ENCODE results near the gene LYSMD1. TPM values are rescaled to one million over a fixed set of nuclear protein-coding genes. Genes with fewer than 3 reads are reported as not detected.

The LYSMD1 gene
- total RNA-seq, 1 experiment from 2014 or later = 0.43 TPM

DNA sequence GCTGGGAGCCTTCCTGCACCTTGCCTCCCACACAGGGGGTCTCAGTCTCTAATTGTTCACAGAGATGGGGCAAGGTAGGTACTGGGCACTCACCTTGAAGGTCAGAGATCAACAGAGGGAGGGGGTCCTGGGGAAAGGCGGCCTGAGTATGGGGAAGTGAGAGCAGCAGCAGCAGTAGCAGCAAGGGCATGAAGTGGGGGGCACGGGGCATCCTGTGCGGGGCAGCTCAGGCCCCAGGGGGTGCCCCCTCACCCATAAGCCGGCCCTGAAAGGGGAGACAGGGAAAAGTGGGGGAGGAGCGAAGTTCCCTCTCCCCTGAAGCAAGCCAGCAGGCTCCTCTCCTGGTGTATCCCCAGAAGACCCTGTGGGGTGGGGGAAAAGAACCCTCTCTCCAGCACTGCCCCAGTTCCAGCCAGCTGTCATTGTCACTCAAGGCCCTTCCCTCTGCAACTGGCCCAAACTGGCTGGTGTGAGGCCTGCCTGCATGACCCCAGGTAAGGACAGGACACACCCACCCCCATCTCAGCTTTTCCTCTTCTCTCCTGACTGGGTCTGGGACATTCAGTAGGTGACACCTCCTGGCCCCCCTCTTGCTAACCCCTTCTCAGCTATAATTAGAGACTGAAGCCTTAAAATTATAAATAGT is 23.2 kb downstream of the LYSMD1 start:
- no peak for DNase-seq (ENCODE audit: low spot score)

DNA sequence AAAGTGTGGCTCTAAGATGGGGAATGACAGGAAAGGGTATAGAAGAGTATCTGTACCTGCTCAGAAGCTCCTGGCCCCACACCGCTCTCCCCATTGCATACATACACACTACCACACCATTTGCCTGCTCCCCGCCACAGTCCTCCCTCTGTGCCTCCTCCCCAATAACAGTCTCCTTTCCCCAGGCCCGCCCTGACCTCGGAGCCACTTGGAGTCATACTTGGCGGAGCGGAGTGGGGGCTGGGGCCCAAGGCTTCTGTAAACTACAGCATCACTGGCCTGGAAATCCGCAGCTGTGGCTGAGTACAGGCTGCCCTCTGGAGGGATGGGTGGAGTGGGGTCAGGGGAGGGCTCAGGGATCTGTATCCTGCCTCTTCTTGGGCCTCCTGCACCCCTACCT is 27.9 kb downstream of the LYSMD1 start:
- DNase-seq (ENCODE audit: low spot score) = no peak

DNA sequence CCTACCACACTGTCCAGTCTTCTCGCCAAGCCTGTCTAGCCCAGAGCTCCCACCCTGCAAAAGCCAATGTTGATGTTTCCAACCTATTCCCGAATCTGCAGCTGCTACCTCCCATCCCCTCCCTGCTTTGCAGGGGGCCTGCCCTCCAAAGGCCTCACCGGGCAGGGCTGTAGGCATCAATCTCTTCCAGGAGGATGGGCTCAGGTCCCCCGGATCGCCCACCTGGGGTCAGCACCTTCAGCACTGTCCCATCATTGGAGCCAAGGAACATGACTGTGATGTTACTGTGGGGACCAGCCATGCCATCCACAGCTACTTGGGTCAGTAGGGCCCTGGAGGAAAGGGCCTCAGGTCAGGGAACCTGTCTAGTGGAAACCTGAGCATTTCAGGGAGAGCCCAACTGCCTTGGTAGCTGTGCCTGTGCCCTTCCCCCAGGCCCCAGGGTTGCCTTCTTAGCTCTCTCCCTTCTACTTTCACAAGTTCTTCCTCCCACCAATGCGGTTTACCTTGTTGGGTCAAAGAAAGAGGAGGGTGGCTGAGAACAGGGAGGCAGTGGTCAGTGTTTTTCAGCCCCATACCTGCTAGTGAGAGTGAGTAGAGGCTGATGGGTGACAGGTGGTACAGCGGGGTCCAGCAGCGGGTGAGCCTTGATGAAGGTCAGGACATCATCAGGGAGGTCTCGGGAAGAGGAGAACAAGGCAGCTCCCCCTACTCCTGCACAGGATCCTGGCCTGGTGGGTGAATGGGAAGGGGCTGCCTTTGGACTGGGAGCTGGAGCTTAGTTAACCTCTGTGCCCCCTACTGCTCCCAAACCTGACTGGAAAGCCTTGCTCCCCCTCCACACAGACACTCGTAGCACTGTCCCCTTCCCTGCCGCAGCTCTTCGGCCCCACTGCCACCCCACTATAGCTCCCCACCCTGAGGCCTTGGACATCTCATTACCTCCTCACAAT is 30.0 kb downstream of the LYSMD1 start:
- no peak for DNase-seq (ENCODE audit: low spot score)

DNA sequence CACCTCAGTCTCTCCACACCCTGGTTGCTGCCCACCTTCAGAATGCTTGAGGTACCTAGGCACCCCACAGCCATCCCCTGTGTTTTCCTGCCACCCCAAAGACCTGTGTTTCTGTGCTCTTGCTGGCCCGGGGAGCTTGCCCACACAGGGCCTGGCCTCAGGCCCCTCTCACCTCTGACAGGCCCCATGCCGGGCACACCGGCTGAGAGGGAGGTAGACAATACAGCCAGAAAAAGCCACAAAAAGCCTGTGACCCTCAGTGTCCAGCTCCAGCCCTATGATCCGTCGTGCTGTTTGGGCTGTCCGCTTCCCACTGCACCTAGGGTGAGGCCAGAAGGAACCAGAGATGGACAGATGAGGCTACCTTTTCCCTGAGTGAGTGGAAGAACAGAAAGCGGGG is 30.7 kb downstream of the LYSMD1 start:
- DNase-seq (ENCODE audit: low spot score) = no peak

DNA sequence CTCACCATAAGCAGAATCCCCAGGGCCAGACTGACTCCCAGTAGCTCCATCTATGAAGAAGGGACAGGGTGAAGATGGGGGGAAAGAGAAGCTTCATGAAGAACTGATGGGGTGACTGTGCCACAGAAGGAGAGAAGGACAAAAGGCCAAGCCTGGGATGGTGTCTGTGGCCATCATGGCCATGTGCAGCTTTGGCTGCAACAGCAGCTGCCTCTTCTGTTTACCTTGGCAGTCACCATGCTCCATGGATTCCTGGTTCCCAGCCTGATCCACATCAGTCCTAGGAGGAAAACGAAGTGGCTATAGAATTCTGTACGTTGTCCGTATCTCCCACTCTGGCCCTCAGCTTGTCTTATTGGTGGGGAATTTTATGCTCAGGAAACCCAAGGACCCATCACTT is 31.3 kb downstream of the LYSMD1 start:
- DNase-seq (ENCODE audit: low spot score) = no peak

DNA sequence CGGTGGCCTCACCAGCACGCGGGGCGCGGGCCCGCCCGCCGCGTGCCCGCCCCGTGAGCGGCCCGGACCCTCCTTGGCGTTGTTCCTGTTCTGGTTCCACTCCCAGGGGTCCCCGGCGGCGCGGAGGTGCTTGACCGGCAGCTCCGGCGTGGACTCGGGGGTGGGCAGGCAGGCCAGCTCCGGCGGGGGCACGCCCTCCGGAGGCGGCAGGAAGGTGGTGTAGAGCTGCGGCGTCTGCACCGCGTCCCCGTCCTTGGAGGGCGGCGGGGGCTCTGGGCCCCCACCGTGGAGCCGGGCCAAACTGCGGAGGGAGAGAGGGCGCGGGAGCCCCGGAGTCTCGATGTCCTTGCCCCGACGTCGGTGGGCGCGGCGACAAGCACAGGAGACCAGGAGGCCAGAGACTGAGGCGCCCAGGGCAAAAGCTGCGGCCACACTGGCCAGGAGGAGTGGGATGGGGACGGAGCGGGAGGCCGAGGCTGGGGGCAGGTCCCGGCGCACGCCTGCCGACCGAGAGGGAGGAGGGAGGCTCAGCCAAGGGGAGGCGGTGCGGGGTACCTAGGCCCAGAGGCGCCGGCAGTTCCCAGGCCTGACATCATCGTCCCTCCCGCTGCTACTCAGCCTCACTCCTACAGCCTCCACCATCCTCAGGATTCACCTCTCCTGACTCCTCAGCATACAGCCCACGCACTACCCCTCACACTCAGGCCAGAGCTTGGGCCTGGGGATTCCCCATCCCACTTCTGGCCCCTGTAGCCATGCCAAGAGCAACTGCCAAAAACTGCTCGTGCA is 32.5 kb downstream of the LYSMD1 start:
- no peak for DNase-seq (ENCODE audit: low spot score)

DNA sequence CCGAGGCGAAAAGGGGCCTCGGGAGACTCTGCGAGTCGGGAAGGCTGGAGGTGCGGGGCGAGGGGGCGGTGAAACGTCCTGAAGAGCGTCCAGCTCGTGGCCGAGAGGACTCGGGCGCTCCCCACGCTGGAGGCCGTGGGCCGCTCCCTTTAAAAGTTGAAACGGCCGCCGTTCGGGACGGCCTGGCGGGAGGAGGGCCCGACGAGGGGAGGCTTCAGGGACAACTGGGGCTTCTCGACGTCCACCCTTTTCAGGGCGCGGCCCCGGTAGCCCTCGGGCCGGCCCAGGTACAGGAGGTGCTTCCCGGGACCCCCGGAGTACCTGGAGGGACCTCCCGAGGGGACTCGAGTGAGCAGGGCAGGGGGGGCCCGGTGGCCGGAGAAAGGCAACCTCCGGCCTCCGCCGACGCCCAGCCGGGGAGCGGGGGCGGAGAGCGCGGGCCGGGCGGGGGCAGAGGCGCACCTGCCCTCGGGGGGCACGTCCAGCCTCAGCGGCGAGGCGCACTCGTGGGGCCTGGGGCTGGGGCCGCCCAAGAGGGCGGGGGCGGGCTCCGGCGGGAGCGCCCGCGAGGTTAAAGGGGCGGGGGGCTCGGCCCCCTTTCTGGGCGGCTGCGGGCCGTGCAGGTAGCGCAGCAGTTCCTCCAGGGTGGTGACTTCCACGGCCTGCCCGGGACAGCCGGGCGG is 33.2 kb downstream of the LYSMD1 start:
- DNase-seq (ENCODE audit: low spot score) = no peak

DNA sequence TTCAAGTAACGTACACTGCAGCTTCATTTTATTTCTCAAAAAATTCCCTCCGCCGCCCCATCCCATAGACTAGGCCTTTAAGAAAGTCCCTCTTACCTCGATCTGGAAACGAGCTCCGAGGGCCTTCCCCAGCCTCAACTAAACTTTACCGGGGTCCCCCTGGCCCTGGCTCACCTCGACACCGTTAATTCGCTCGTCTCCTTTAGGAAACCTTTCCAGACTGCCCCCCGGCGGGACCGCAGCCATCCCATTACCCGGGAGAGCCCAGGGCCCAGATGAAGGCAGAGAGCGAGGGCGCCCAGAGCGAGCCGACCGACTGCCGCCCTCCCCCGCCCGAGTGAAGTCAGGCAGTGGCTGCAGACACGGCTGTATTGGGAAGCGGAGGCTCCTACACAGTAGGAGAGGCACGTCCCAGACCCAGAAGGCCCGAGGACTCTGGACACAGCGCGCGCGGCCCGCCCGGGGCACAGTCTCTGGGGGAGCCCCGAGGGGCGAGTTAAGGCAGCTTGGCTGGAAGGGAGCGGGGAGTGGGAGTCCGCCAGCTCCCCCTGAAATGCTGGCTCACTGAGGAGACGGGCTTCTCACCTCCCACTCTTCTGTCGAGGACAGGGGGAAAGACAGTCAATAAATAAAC is 33.9 kb downstream of the LYSMD1 start:
- DNase-seq (ENCODE audit: low spot score) = no peak

DNA sequence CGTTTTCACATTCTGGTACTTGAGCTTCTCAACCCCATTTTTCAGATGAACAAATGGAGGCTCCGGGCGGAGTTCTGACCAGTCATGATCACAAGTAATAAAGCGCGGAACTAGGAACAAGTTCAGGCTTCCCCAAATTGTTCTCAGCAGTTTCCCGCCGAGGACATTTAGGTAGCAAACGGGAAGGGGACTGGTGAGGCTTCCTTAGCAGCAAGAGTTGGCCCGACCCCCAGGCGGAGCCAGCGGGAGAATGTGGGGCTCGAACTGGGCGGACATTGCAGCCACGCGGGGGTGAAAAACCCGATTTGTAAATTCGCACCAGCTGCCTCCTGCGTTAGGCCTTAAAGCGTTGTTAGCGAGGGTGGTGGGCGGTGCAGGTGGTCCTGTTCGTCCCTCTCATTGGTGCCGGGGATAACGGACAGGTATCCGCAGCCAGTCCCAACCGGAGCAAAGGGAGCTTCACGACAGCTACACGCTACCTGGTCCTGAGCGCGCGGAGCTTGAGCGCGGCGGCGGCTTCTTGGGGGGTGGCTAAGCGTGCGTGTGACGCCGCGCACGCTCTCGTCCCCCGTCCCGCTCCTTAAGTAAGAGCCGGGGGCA is 34.6 kb downstream of the LYSMD1 start:
- no peak for DNase-seq (ENCODE audit: low spot score)

DNA sequence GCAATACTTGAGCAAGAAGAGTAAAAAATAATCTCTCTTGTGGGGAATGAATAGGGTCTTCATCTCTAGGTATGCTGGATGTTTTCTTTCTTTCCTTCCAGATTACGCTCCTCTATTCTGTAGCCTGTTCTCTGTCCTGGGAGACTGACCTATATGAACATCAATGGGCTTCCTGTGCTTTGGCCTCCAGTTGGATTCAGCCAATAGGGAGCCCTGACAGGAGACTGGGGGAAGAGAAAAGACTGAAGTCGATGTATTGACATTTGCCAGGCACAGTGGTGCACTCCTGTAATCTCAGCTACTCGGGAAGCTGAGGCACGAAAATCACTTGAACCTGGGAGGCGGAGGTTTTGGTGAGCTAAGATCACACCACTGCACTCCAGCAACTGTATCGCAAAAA is 36.9 kb downstream of the LYSMD1 start:
- no peak for DNase-seq (ENCODE audit: low spot score)

DNA sequence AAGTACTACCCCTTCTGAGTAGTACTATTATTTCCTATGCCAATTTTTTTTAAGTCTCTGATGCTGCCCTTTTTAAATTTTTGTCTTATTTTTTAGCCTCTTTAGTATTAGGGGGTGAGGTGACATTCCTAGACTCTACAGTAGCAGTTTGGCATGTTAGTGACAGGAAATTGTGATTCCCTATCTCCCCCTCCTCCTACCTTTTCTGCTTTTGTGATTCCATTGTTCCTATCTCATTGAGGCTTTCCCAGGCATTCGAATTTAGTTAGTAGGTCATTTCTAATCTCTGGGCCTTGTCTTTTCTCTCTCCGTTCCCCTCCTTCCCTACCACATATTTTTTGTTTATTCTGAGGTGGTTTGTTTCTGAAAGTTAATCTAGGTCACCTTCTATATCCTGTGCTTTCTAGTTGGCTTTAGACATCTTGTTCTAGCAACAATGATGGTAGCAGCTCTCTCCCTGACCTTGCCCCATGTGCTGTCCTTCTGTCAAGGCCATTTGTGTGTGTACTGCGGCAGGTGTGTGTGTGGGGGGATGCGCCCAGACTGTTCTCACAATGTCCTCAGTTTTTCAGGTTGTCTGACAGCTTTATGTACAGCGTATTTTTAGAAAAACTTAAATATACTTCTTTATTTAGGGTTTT is 40.8 kb downstream of the LYSMD1 start:
- no peak for DNase-seq (ENCODE audit: low spot score)

DNA sequence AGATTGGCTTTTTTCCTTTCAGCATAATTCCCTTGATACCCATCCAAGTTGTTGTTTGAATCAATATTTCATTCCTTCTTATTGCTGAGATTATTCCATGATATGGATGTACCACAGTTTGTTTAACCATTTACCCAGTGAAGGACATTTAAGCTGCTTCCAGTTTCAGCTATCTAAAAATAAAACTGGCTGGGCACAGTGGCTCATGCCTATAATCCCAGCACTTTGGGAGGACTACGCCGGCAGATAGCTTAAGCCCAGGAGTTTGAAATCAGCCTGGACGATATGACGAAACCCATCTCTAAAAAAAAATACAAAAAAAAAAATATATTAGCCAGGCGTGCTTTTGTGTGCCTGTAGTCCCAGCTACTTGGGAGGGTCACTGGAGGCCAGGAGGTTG is 51.8 kb downstream of the LYSMD1 start:
- DNase-seq (ENCODE audit: low spot score) = no peak

Other genes starting within 250 kb of the LYSMD1 start
- 23.6 and 29.2 TPM in 2 replicates for gene SETDB1, start 239.5 kb downstream of the LYSMD1 start, total RNA-seq (2014; rRNA removed; shearing (Covaris generic))
- gene CERS2, start 191.1 kb downstream of the LYSMD1 start, total RNA-seq (2014; rRNA removed; shearing (Covaris generic)) = 152 and 162 TPM in 2 replicates
- 49.4 and 50.4 TPM in 2 replicates for gene ANXA9, start 183.6 kb downstream of the LYSMD1 start, total RNA-seq (2014; rRNA removed; shearing (Covaris generic))
- 19.5 and 19.8 TPM in 2 replicates for gene MINDY1, start 159.0 kb downstream of the LYSMD1 start, total RNA-seq (2014; rRNA removed; shearing (Covaris generic))
- gene PRUNE1, start 157.5 kb downstream of the LYSMD1 start, total RNA-seq (2014; rRNA removed; shearing (Covaris generic)) = 9.3 and 15.4 TPM in 2 replicates
- gene BNIPL, start 129.3 kb downstream of the LYSMD1 start, total RNA-seq (2014; rRNA removed; shearing (Covaris generic)) = 0.18 and 0.28 TPM in 2 replicates
- gene C1orf56, start 118.2 kb downstream of the LYSMD1 start, total RNA-seq (2014; rRNA removed; shearing (Covaris generic)) = 2.4 and 3.1 TPM in 2 replicates
- 35.2 and 35.7 TPM in 2 replicates for gene CDC42SE1, start 106.3 kb downstream of the LYSMD1 start, total RNA-seq (2014; rRNA removed; shearing (Covaris generic))
- gene MLLT11, start 105.5 kb downstream of the LYSMD1 start, total RNA-seq (2014; rRNA removed; shearing (Covaris generic)) = 0.73 and 1.5 TPM in 2 replicates
- 4.6 and 6.1 TPM in 2 replicates for gene GABPB2, start 95.1 kb downstream of the LYSMD1 start, total RNA-seq (2014; rRNA removed; shearing (Covaris generic))
- 0.13 TPM in 1 of 2 replicates, not detected in the other for gene SEMA6C, start 19.3 kb downstream of the LYSMD1 start, total RNA-seq (2014; rRNA removed; shearing (Covaris generic))
- gene TNFAIP8L2, start 9.3 kb downstream of the LYSMD1 start, total RNA-seq (2014; rRNA removed; shearing (Covaris generic)) = not detected in 2 replicates
- 37.6 and 48.4 TPM in 2 replicates for gene SCNM1, start 242 bp upstream of the LYSMD1 start, total RNA-seq (2014; rRNA removed; shearing (Covaris generic))
- gene TMOD4, start 10.1 kb upstream of the LYSMD1 start, total RNA-seq (2014; rRNA removed; shearing (Covaris generic)) = not detected in 2 replicates
- gene VPS72, start 24.3 kb upstream of the LYSMD1 start, total RNA-seq (2014; rRNA removed; shearing (Covaris generic)) = 48.9 and 49.1 TPM in 2 replicates
- gene PIP5K1A, start 32.6 kb upstream of the LYSMD1 start, total RNA-seq (2014; rRNA removed; shearing (Covaris generic)) = 23.6 and 31.2 TPM in 2 replicates
- 190 and 195 TPM in 2 replicates for gene PSMD4, start 88.8 kb upstream of the LYSMD1 start, total RNA-seq (2014; rRNA removed; shearing (Covaris generic))
- gene ZNF687, start 116.4 kb upstream of the LYSMD1 start, total RNA-seq (2014; rRNA removed; shearing (Covaris generic)) = 39.2 TPM in 2 replicates
- gene PI4KB, start 161.5 kb upstream of the LYSMD1 start, total RNA-seq (2014; rRNA removed; shearing (Covaris generic)) = 35.9 and 42.7 TPM in 2 replicates
- gene RFX5, start 181.3 kb upstream of the LYSMD1 start, total RNA-seq (2014; rRNA removed; shearing (Covaris generic)) = 50.4 and 54.9 TPM in 2 replicates
- 39.2 and 46.7 TPM in 2 replicates for gene SELENBP1, start 206.8 kb upstream of the LYSMD1 start, total RNA-seq (2014; rRNA removed; shearing (Covaris generic))
- 393 and 398 TPM in 2 replicates for gene PSMB4, start 233.7 kb upstream of the LYSMD1 start, total RNA-seq (2014; rRNA removed; shearing (Covaris generic))

All from HT-29 (cell line).